ENCODE data around the gene SIM2.

- TF ChIP-seq POLR2AphosphoS5 (IDR thresholded peaks at IDR 0.05; ENCODE audit: borderline replicate concordance, low read depth, low read length) (no peak), EZH2 (IDR thresholded peaks at IDR 0.05) (no peak), FOXP2 (optimal IDR thresholded peaks at IDR 0.05; ENCODE audit: control extremely low read depth, extremely low read length, insufficient read depth) (no peak)
Measured at GRCh38 chr21:36766511-36766910, 67.6 kb downstream of the SIM2 start.

All from SK-N-MC (cell line).